T-helper 1 cell treated with Interleukin-12 subunit alpha and Interleukin-12 subunit beta and Interleukin-4 antibody, amounts not matched to agents 30 ng/mL and 1 ng/mL, for 36 hours (primary cell): ENCODE data around the gene RGS6. TPM values are rescaled to one million over a fixed set of nuclear protein-coding genes. Genes with fewer than 3 reads are reported as not detected.

Experiments used
- intact Hi-C: fragments of 100-400 bp; cut with micrococcal nuclease; formaldehyde crosslinking; loops from one replicate; pipeline ENCODE4 v1.15.1; 2024
- total RNA-seq: library from RNA; stranded (reverse); gene quantifications from 2 replicates; pipeline ENCODE4 v1.2.3, GENCODE V29; 2022

RGS6 gene
- total RNA-seq, 1 donor from 2014 or later: 3.0 TPM

DNA sequence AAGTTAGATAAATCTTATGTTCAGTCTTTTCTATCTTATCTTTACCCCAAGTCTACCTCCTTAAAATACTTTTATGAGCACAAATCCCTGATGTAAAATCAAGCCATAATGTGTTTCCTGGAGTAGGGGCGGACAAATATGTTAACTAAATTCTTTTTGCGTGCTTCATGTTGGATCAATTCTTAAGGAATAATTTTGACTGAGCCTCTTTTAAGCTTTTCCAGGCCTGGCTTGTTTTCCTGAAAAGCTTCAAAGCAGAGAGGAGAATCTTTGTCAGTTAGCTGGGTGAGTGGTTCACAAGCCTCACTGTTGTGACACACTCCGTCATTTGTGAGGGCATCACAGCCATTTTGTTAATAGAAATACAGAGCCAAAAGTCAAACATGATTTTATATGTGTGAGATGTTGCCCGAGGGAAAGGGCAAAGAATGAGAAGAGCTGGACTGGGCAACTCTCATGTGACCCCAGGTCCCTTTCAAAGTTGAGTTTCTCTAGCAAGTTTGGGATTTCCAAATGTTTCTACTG lies 468.9 kb downstream of the RGS6 start:
- intact Hi-C loops: no loop called here

DNA sequence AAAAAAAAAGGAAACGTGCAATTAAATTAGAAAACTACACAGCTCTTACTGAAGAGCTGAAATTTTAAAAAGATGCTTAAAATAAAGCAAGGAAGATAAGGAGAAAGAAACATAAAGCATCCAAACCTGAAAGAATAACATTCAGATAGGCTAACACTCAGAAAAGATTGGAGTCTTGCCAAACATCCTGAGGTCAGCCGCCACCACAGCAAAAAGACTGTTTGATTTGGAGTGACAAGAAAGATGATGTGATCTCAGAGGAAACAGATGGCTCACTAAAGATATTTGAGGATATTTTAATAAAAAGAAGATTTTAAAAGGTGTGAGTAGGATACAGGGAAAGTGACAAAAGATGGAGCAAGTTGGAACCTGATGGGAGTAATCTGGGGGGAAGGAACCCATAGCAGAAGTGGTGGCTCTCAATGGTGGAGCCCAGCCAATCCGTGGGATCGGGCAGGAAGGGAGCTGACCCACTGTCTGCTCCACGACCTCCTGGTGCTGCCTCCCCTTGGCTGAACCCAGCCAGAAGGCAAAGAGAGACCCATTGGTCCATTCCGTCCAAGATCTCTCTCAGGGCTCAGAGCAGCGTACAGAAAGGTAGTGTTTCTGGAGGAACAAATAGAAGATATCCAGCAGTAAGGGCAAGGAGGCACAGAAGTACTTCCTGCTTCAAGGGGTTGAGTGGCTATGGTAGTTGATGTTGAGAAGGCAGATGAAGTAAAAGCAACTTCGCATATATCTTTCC lies 469.6 kb downstream of the RGS6 start:
- intact Hi-C loops: loop anchor here (1.0 kb wide), 1 partner anchor 74 kb away; no protein-coding TSS in a partner anchor

DNA sequence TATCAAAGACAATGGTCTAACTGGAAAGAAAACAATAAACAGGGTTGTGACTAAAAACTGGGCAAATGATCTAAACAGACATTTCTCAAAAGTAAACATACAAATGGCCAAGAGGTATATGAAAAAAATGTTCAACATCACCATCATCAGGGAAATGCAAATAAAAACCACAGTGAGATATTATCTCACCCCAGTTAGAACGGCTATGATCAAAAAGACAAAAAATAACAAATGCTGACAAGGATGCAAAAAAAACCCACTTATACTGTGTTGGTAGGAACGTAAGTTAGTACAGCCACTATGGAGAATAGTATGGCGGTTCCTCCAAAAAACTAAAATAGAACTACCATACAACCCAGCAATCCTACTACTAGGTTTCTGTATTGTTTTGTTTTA lies 470.1 kb downstream of the RGS6 start:
- intact Hi-C loops: loop anchor here (1.0 kb wide), 1 partner anchor 74 kb away; no protein-coding TSS in a partner anchor

DNA sequence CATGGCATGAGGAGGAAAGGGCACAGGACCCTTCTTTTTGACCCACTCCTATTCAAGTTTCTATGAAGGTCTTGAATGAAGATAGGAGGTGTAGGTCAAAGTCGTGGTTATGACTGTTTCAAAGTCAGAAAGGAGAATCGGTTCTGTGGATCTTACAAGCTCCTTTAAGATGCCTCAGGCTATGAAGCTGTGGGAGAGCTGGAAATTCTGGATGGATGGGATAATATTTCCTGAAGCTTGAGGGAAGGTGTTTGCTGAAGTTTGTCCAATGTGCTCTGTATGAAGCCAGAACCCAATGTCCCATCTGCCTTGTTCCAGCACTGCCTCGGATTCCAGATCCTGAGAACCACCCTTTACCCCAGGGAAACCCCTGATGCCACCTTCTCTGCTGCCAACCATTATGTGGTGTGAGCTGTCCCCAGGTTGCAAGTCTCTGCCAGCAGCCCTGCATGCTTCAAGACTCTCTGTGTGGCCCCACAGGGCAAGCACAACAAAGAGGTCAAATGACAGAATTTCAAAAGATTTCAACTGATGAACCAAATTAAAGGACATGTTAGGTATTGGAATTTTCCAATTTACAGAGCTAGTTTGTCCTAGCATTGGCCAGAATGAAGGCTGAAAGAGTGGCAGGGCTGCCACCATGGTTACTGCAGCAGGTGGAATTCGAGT lies 472.0 kb downstream of the RGS6 start:
- intact Hi-C loops: no loop called here

DNA sequence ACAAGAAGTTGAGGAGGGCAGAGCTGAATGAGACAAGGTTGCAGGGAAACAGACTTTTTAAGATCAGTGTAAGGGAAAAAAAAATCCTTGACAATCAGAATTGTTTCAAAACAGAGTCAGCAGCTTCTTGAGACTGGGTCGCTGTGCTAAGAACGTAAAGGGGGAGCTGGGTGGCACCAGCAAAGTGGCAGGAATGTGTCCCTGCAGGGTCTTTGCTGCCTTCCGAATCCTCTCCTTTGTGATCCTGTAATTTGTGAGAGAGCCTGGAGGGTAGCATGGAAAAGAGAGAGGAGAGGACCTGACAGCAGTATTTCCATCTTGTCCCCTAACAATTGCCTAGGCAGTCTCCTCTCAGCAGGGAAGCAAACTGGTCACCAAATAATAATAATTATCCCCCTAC lies 472.8 kb downstream of the RGS6 start:
- intact Hi-C loops: no loop called here

DNA sequence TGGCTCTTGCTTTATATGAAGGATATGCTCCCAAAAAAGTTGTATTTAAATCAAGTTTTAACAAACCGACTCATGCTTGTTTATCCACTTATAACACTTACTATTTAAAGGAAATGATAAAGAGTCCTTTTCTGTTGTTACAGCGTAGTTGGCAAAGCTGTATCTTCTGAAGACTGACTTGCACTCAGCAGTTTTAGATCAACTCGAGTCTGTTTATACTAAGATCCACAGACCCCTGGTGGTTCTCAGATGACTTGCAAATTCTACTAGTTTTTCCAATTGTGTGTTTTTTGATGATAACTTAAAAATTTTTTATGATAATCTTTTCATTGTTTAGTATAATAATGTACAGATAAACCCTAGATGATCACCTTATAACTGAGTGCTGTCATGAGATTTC lies 475.8 kb downstream of the RGS6 start:
- intact Hi-C loops: no loop called here

DNA sequence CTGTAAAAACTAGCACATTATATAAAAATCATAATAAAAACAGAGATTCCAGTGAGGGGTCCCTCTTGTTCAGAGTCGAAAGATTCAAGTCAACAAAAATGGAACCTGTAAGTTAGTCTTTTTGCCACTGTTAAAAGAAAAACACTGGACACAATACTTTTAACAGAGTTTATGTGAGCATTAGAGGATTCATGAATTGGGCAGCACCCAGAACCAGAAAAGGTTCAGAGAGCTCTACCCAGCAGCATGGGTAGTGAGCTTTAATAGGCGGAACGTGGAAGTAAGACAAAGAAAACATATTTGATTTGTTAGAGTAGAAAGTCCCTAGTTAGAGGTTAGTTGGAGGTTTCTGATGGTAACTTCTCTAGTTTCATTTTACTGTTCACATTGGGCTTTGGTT lies 476.8 kb downstream of the RGS6 start:
- intact Hi-C loops: no loop called here

DNA sequence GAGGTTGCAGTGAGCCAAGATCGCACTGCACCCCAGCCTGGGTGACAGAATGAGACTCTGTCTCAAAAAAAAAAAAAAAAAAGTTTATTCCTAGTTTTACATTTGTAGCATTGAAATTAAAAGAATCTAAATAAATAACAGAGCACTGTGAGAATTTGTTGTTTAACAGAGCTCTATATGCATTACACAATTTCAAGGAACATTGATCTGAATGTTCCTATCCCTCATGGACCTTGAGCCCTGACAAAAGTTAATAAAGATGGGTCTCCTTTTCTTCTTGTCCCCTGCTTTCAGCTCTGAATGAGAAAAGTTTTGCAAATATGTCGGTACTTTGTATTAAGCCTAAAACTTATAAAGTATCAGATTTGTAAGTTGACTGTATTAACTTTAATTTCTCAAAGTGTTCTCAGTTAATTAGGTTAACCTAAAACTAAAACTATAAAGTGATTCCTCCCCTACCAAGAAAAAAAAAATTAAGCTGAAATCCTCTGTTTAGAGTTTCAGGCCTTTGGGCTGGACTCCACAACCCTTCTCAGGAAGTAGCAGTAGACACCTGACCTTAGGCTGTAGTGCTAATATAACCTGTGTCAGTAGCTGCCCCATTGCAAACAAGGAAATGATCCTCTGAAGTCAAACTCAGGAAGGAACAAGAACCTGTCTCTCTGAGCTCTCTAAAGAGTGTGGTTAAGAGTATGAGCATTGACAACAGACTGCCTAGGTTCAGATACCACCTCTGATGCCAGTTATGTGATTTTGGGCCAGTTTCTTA lies 484.0 kb downstream of the RGS6 start:
- intact Hi-C loops: no loop called here

DNA sequence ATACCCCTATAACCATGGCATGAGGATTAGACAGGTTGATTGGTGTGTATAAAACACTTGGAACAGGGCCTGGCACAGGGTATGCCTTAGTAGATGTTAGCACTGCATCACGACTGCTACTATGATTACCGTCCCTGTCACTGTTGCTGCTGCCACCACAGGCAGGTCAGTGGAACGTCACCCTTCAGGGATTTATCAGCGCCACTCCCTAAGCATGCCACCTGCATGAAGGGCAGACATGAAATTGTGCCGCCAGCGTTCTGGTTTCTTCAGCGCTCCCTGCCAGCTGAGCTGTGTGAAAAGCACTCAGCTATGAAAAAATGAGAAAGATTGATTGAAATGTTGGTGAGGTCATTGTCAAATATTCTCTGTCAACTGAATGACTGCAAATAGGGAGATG lies 484.7 kb downstream of the RGS6 start:
- intact Hi-C loops: no loop called here

DNA sequence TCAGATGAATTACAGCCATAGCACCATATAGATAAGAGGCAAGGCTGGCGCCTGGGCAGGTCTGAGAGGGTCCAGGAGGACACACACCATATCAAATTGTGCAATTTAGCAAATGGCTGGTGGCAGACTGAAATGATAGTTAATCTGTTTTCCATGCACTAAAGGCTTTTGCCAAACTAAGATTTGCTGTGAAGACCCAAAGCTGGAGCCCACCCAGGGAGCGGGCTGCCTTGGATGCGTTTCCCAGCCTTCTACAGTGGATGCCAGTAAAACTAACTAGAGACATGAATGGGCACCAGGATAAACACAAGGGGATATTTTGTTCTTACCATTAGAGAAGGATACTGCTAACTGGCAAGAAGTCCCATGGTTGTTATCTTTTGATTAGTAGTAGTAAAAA lies 486.6 kb downstream of the RGS6 start:
- intact Hi-C loops: no loop called here

DNA sequence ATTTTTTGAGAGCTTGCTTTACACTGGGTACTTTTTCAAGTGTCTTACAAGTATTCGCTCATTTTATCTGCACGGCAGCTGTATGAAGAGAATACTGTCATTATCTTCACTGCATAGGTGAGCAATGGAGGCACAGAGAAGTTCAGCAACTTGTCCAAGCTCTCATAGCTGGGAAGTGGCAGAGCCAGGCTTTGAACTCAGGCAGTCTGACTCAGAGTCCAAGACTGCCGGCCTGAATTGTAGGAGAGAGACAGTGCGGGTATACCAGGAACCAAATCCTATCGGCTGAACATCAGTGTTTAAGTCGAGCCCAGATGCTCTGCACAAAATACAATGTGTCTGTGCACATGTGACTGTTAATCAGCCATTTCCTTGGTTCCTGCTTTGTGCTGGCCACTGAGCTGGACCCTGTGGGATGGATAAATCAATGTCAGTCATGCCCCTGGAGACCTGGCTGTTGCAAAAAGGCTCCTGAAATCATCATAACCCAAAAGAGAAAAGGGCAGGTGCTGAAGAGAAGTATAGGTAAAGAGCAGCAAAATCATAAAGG lies 487.1 kb downstream of the RGS6 start:
- intact Hi-C loops: no loop called here

DNA sequence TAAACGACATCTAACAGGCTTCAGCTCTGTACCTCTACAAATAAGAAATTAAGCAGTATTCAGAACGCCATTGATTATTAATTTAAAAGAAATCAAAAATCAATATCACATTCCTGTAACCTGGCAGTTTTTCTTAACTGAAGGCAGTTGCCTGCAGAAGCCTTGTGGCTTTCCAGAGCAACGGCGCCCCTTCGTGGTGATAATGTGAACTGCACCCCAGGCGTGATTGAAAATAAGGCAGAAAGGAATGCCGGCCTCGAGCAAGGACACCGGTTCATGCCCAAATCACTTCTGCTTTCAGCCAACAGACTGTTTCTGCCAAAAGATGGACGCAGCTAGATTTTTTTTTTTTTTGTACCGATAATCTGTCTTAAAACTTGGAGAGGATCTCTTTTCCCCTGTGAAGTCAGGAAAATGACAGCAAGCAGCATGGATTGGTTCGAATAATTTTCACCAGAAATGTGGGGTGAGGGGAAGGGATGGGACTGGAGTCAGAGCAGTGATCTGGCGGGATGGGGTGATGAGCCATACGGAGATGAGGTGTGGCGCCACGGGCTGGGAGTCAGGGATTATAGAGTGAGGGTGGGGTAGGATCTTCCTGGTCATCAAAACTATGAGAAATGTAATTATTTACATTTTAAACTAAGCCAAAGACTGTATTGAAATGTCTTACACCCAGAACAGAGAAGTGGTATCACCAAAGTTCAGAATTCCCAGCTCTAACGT lies 488.7 kb downstream of the RGS6 start:
- intact Hi-C loops: loop anchor here (1.0 to 5.0 kb wide), 5 partner anchors 30 to 1279 kb away; no protein-coding TSS in a partner anchor

DNA sequence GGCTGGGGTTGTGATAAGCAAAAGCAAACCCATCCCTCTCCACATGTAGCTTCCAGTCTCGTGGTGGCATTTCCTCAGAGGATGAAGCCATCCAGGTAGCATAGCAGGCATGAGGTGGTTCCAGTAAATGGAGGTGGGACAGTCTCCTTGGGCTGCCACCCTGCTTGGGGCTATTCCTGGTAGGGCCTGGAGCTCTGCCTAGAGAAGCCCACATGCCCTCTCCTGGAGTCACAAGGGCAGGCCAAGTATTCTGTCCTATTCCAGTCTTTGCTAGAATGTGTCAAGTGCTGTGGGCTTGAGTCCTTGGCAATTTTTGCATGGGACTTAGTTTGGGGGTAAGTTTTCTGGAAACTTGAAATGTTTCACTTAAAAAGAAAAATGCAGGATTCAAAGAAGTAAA lies 491.7 kb downstream of the RGS6 start:
- intact Hi-C loops: loop anchor here (5.0 kb wide), 1 partner anchor 1282 kb away; no protein-coding TSS in a partner anchor

DNA sequence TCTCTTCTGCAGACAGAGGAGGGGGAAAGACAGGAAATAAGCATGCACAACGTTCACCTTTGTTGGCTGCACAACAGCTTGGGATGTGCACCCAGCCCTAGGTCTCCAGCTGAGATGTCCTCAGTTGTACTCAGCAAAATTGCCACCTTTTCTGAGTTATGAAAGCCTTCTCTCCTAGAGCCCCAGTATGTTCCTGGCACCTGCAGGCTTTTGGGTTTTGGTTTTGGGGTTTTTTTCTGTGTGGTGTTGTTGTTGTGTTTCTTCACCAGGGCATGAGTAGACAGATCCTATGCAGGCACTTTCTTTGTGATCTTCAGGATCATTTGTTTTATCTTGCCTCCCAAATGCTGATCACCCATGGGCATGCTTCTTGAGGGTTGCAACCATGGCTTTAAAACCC lies 498.2 kb downstream of the RGS6 start:
- intact Hi-C loops: no loop called here

DNA sequence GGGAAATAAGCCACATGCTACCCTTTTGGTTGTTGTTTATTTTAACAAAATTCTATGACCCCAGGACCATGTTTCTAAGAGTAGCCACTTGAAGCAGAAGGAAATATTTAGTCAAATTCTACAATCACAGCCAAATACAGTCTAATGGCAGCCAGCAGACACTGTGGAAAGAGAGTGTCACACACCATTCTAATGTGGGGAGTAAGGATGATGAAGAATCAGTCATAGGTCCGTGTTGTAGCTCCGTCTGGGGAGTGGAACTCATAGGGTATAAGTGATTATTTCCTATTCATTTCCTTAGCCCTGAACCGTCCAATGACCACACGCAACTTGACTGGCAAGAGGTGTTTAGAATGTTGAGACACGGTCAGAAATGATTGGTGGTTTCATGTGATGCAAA lies 500.5 kb downstream of the RGS6 start:
- intact Hi-C loops: no loop called here

DNA sequence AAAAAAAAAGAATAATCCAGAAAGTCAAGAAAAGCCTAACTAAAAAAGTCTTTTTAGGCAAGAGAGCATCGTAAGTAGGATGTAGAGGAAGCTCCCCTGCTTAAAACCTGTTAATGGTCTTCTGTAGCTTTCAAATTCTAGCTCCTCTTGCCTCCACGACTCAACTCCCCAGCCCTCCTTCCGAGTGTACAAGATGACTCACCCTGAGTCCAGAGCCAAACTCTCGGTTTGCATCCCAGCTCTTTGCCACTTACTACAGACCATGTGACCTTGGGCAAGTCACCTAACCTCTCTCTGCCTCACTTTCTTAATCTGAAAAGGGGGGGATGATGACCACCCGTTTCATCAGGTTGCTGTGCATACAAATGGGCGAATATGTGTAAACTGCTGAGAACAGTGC lies 501.3 kb downstream of the RGS6 start:
- intact Hi-C loops: no loop called here

DNA sequence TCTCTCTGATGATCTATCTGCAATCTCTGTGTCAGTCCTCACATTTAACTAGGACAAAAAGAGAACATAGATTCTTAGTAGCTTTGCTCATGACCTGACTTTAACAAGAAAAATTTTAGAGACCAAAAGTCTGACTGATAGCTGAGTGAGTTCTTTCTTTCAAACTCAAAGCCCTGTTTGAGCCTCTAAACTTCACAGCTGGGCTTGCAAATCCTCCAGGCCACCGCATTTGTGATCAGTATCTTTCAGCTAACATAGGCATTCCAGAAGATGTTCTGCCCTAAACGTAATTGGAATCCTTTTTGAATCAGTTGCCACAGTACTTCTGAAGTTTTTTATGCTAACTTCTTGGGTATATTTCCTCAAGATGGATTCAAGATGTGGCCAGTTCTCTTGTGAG lies 502.6 kb downstream of the RGS6 start:
- intact Hi-C loops: no loop called here

DNA sequence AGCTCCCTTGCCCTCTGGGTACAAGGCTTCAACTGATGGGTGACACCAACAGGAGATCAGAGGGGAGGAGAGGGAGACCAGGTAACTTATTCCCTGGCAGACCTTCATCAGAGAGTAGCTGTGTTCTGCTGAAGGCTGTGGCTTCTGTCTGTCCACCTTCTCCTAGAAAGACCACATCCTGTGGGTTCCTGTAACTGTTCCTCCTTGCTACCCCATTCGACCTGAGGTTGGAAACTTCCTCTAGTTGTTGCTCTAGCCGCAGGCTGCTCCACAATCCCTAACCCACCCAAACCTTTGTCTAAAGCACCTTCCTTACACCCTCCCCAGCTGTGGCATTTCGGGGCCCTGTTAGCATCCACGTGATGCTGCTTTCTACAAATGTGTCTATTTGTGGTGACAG lies 507.5 kb downstream of the RGS6 start:
- intact Hi-C loops: loop anchor here (1.0 kb wide), 2 partner anchors 12 to 38 kb away; no protein-coding TSS in a partner anchor

DNA sequence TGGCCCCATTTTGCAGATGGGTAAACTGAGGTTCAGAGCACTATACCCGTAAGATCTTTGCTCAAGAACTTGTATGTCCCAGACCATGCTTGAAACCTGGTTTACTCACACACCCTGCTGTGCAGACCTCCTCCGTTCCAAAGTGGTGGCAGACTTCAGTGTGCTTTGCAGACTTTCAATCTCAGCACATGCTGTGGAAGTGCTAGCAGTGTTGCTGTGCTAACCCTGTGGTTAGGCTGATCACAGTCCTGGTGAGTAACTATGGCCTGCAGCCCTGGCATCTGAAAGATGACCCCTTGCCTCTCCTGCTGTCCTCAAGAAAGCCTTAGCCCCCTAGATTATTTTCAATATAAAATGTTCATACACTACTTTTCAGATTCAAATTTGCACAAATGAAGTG lies 511.0 kb downstream of the RGS6 start:
- intact Hi-C loops: no loop called here

DNA sequence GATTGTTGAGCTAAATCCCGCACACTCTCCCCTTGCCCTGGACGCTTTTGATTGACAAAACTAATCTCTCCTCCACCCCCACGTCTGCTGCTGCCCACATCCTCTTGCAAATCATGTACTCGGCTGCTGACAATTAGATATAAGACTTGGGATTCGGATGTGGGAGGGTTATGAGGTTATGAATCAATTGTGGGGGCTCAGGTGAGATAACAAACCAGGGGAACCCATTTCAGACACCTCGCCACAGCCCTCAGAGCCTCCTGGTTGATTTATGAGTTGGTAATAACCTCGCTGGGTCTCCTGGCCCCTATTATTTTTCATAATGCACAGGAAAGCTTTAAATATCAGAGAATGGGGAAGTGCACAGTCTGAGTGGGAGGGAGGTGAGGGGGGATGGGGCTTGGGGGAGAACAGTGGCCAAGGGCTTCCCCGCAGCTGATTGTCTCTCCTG lies 511.8 kb downstream of the RGS6 start:
- intact Hi-C loops: loop anchor here (2.0 kb wide), 1 partner anchor 451 kb away; the partner anchor contains the start of gene DPF3

DNA sequence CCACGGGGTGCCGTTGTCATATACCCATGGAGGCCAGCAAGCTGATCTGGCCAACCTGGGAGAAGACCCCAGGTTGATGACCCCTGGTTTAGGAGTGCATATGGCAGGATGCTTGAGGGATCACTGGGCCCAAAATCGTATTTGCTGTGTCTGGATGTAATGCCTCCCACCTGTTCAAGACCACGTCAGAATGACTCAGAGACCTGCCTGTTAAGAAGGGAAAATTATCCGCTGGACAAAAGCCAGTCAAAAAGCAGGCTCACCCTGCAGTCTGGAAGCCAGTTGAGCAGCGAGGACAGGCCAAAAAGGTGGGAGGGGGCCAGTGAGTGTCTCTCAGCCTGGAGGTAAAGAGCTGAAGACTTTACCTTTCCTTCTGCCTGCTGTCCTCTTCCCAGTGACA lies 512.5 kb downstream of the RGS6 start:
- intact Hi-C loops: loop anchor here (2.0 kb wide), 1 partner anchor 450 kb away; the partner anchor contains the start of gene DPF3
